ENCODE data around the gene USP3.

DNA sequence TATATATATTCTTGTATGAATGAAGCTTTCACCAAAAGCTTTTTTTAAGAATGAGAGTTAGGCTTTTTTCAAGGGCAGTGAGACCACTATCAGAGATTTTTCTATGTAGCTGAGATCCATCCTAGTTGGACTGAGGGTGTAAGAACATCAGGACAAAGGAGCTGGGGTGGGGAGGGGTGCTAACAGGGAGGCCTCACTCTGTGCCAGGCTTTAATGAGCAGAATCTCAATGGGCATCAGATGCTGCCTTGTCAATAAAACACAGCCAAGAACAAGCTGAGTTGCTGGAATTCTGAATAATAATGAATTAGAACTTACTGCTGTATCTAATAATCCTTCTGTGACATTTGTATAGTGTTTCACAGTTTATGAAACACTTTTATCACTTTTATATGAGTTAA, 41.4 kb upstream of the USP3 start:
- TF ChIP-seq, protein P1, sequence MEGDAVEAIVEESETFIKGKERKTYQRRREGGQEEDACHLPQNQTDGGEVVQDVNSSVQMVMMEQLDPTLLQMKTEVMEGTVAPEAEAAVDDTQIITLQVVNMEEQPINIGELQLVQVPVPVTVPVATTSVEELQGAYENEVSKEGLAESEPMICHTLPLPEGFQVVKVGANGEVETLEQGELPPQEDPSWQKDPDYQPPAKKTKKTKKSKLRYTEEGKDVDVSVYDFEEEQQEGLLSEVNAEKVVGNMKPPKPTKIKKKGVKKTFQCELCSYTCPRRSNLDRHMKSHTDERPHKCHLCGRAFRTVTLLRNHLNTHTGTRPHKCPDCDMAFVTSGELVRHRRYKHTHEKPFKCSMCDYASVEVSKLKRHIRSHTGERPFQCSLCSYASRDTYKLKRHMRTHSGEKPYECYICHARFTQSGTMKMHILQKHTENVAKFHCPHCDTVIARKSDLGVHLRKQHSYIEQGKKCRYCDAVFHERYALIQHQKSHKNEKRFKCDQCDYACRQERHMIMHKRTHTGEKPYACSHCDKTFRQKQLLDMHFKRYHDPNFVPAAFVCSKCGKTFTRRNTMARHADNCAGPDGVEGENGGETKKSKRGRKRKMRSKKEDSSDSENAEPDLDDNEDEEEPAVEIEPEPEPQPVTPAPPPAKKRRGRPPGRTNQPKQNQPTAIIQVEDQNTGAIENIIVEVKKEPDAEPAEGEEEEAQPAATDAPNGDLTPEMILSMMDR (IDR thresholded peaks at IDR 0.05; ENCODE audit: insufficient read depth, low read length, poor library complexity, severe bottlenecking) = no peak
- TF ChIP-seq EZH2phosphoT487 (conservative IDR thresholded peaks at IDR 0.05; ENCODE audit: low read length) = no peak
